SK-N-SH treated with all-trans-retinoic acid at 6 μM for 48 hours (cell line): ENCODE measurements around the gene RAB8A.

Experiments used
- ATAC-seq: fragments of 200-7000 bp; cut with Tn5 transposase; 3 replicates; pipeline ENCODE4 v1.9.1; 2020; ENCODE audit warnings: mild to moderate bottlenecking, moderate library complexity
- ARNTL ChIP-seq: fragments of 450-650 bp; formaldehyde crosslinking; IDR thresholded peaks from 2 replicates; pipeline ENCODE4 v1.5.0; 2020; ENCODE audit warnings: low read depth, mild to moderate bottlenecking, moderate library complexity, borderline replicate concordance
- CREB5 ChIP-seq: fragments of 250-450 bp; sonication (Bioruptor Pico); IDR thresholded peaks from 2 replicates; pipeline ENCODE4 v1.5.1; 2020; ENCODE audit warnings: low read depth, mild to moderate bottlenecking, moderate library complexity
- CSDC2 ChIP-seq: fragments of 250-450 bp; sonication (Bioruptor Pico); IDR thresholded peaks from 2 replicates; pipeline ENCODE4 v1.5.0; 2020; ENCODE audit warnings: mild to moderate bottlenecking, moderate library complexity
- CSRNP3 ChIP-seq: fragments of 250-450 bp; sonication (Bioruptor Pico); IDR thresholded peaks from 2 replicates; pipeline ENCODE4 v1.5.1; 2021; ENCODE audit warnings: mild to moderate bottlenecking, moderate library complexity
- GLIS3 ChIP-seq: fragments of 250-450 bp; sonication (Bioruptor Pico); IDR thresholded peaks from 2 replicates; pipeline ENCODE4 v1.5.0; 2020; ENCODE audit warnings: mild to moderate bottlenecking, moderate library complexity
- ISL1 ChIP-seq: fragments of 250-450 bp; sonication (Bioruptor Pico); IDR thresholded peaks from 2 replicates; pipeline ENCODE4 v2.1.2; 2022; ENCODE audit warnings: mild to moderate bottlenecking, moderate library complexity
- OSR1 ChIP-seq: fragments of 250-450 bp; sonication (Bioruptor Pico); IDR thresholded peaks from 2 replicates; pipeline ENCODE4 v1.8.0; 2022; ENCODE audit warnings: moderate library complexity, mild to moderate bottlenecking, inconsistent platforms
- PPARA ChIP-seq: fragments of 250-450 bp; sonication (Bioruptor Pico); IDR thresholded peaks from 2 replicates; pipeline ENCODE4 v1.5.0; 2020; ENCODE audit warnings: mild to moderate bottlenecking, borderline replicate concordance
- RARB ChIP-seq: fragments of 250-450 bp; sonication (Bioruptor Pico); IDR thresholded peaks from 2 replicates; pipeline ENCODE4 v1.8.0; 2021; ENCODE audit warnings: mild to moderate bottlenecking, moderate library complexity
- SNAI2 ChIP-seq: fragments of 250-450 bp; sonication (Bioruptor Pico); IDR thresholded peaks from 2 replicates; pipeline ENCODE4 v1.5.0; 2020; ENCODE audit warnings: mild to moderate bottlenecking, moderate library complexity
- TCF4 ChIP-seq: fragments of 250-450 bp; sonication (Bioruptor Pico); IDR thresholded peaks from 2 replicates; pipeline ENCODE4 v1.8.0; 2021; ENCODE audit warnings: mild to moderate bottlenecking, moderate library complexity, borderline replicate concordance
- TOX ChIP-seq: fragments of 250-450 bp; sonication (Bioruptor Pico); IDR thresholded peaks from 2 replicates; pipeline ENCODE4 v1.8.0; 2021; ENCODE audit warnings: mild to moderate bottlenecking, moderate library complexity, borderline replicate concordance
- ZC3H10 ChIP-seq: fragments of 250-450 bp; sonication (Bioruptor Pico); IDR thresholded peaks from 2 replicates; pipeline ENCODE4 v1.5.1; 2021; ENCODE audit warnings: mild to moderate bottlenecking, moderate library complexity
- ZFP3 ChIP-seq: fragments of 250-450 bp; sonication (Bioruptor Pico); IDR thresholded peaks from 2 replicates; pipeline ENCODE4 v1.5.0; 2020; ENCODE audit warnings: mild to moderate bottlenecking, moderate library complexity
- TF ChIP-seq, protein P1 (sequence below): fragments of 250-450 bp; sonication (Bioruptor Pico); IDR thresholded peaks from 2 replicates; pipeline ENCODE4 v1.8.0; 2021; ENCODE audit warnings: low read depth, mild to moderate bottlenecking, moderate library complexity, borderline replicate concordance
- TF ChIP-seq, protein P2 (sequence below): fragments of 250-450 bp; sonication (Bioruptor Pico); IDR thresholded peaks from 2 replicates; pipeline ENCODE4 v1.5.0; 2020; ENCODE audit warnings: mild to moderate bottlenecking, moderate library complexity
- TF ChIP-seq, protein P3 (sequence below): fragments of 250-450 bp; sonication (Bioruptor Pico); IDR thresholded peaks from 2 replicates; pipeline ENCODE4 v1.8.0; 2020; ENCODE audit warnings: mild to moderate bottlenecking, moderate library complexity, borderline replicate concordance

The RAB8A gene

GRCh38 chr19:16148443-16149229, 36.9 kb downstream of the RAB8A start:
- no peak for ATAC-seq

DNA sequence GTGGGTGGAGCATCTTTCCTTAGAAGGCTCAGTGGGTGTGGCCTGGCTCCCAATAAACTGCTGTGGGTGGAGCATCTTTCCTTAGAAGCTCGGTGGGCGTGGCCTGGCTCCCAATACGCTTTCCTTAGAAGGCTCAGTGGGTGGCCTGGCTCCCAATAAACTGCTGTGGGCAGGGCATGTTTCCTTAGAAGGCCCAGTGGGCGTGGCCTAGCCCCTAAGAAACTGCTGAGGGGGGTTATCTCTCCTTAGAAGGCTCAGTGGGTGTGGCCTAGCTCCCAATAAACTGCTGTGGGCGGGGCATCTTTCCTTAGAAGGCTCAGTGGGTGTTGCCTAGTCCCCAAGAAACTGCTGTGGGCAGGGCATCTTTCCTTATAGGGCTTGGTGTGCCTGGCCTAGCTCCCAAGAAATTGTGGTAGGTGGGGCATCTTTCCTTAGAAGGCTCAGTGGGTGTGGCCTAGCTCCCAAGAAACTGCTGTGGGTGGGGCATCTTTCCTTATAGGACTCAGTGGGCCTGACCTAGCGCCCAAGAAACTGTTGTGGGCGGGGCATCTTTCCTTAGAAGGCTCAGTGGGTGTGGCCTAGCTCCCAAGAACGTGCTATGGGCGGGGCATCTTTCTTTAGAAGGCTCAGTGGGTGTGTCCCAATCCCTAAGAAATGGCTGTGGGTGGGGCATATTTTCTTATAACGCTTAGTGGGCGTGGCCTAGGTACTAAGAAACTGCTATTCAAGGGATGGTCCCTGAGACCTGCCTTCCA, 42.1 kb downstream of the RAB8A start:
- TF ChIP-seq RARB (CRISPR knock-in tag) (no peak), TOX (CRISPR knock-in tag) (no peak), TCF4 (CRISPR knock-in tag) (no peak), ZC3H10 (no peak), ZFP3 (CRISPR knock-in tag) (no peak), ISL1 (no peak), PPARA (CRISPR knock-in tag) (no peak), CSDC2 (CRISPR knock-in tag) (no peak), GLIS3 (CRISPR knock-in tag) (no peak), OSR1 (CRISPR knock-in tag) (no peak), CREB5 (CRISPR knock-in tag) (no peak), ARNTL (CRISPR knock-in tag) (no peak)
- TF ChIP-seq, protein P1, sequence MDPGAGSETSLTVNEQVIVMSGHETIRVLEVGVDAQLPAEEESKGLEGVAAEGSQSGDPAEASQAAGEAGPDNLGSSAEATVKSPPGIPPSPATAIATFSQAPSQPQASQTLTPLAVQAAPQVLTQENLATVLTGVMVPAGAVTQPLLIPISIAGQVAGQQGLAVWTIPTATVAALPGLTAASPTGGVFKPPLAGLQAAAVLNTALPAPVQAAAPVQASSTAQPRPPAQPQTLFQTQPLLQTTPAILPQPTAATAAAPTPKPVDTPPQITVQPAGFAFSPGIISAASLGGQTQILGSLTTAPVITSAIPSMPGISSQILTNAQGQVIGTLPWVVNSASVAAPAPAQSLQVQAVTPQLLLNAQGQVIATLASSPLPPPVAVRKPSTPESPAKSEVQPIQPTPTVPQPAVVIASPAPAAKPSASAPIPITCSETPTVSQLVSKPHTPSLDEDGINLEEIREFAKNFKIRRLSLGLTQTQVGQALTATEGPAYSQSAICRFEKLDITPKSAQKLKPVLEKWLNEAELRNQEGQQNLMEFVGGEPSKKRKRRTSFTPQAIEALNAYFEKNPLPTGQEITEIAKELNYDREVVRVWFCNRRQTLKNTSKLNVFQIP (CRISPR knock-in tag) = no peak
- TF ChIP-seq, protein P2, sequence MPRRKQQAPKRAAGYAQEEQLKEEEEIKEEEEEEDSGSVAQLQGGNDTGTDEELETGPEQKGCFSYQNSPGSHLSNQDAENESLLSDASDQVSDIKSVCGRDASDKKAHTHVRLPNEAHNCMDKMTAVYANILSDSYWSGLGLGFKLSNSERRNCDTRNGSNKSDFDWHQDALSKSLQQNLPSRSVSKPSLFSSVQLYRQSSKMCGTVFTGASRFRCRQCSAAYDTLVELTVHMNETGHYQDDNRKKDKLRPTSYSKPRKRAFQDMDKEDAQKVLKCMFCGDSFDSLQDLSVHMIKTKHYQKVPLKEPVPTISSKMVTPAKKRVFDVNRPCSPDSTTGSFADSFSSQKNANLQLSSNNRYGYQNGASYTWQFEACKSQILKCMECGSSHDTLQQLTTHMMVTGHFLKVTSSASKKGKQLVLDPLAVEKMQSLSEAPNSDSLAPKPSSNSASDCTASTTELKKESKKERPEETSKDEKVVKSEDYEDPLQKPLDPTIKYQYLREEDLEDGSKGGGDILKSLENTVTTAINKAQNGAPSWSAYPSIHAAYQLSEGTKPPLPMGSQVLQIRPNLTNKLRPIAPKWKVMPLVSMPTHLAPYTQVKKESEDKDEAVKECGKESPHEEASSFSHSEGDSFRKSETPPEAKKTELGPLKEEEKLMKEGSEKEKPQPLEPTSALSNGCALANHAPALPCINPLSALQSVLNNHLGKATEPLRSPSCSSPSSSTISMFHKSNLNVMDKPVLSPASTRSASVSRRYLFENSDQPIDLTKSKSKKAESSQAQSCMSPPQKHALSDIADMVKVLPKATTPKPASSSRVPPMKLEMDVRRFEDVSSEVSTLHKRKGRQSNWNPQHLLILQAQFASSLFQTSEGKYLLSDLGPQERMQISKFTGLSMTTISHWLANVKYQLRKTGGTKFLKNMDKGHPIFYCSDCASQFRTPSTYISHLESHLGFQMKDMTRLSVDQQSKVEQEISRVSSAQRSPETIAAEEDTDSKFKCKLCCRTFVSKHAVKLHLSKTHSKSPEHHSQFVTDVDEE (CRISPR knock-in tag) = no peak
- no peak for ATAC-seq

More at GRCh38 chr19:16148443-16149229, 36.9 kb downstream of the RAB8A start:
- TF ChIP-seq CSRNP3 (no peak), RARB (CRISPR knock-in tag) (no peak), GLIS3 (CRISPR knock-in tag) (no peak), ZFP3 (CRISPR knock-in tag) (no peak)
- TF ChIP-seq, all 23 proteins: peak for 0

DNA sequence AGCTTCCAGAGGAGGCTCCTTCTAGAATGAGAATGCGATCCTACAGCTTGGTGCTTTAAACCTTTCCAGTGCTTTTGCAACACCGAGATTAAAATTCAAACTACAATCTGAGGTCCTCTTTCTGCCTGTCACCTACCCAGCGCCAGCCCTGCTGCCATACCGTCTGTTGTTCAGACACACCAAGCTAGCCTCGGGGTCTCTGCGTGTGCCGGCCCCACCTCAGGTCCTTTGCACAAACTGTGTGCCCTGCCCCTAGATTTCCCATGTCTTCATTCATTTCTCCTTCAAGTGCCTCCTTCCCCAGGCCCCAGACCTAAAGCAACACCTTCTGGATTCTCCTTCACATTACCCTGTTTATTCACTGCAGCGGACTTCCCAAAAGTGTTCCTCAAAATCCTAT, 42.9 kb downstream of the RAB8A start:
- TF ChIP-seq GLIS3 (CRISPR knock-in tag) = no peak
- TF ChIP-seq OSR1 (CRISPR knock-in tag) = no peak
- no peak for TF ChIP-seq CSRNP3
- TF ChIP-seq, protein P1 (CRISPR knock-in tag) = no peak
- no peak for TF ChIP-seq ISL1
- TF ChIP-seq, protein P3, sequence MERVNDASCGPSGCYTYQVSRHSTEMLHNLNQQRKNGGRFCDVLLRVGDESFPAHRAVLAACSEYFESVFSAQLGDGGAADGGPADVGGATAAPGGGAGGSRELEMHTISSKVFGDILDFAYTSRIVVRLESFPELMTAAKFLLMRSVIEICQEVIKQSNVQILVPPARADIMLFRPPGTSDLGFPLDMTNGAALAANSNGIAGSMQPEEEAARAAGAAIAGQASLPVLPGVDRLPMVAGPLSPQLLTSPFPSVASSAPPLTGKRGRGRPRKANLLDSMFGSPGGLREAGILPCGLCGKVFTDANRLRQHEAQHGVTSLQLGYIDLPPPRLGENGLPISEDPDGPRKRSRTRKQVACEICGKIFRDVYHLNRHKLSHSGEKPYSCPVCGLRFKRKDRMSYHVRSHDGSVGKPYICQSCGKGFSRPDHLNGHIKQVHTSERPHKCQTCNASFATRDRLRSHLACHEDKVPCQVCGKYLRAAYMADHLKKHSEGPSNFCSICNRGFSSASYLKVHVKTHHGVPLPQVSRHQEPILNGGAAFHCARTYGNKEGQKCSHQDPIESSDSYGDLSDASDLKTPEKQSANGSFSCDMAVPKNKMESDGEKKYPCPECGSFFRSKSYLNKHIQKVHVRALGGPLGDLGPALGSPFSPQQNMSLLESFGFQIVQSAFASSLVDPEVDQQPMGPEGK (CRISPR knock-in tag) = no peak
- no peak for TF ChIP-seq SNAI2
- TF ChIP-seq, protein P2 (CRISPR knock-in tag) = no peak
- TF ChIP-seq RARB (CRISPR knock-in tag) = no peak
- TF ChIP-seq, all 23 proteins: peak for 0

More for the DNA sequence above, 42.9 kb downstream of the RAB8A start:
- ATAC-seq = no peak
